Muscle of leg (tissue), 16 donors: ENCODE results near the gene CDC23. TPM values are rescaled to one million over a fixed set of nuclear protein-coding genes. Genes with fewer than 3 reads are reported as not detected.
"Not testable (repeated sequence)": the region's sequence is repeated elsewhere in the genome, so short reads cannot be mapped to it uniquely, and the experiment has no call there.

Source experiments
- DNase-seq: peaks from one replicate; pipeline ENCODE4 v3.0.0; 2013
- H3K27ac ChIP-seq: one replicate; pipeline ENCODE4 v1.5.1; 2013; ENCODE audit warnings: mild to moderate bottlenecking, low read length, control low read depth
- H3K27me3 ChIP-seq: one replicate; pipeline ENCODE4 v1.6.1; 2013; ENCODE audit warnings: low read length; ENCODE audit not compliant: control insufficient read depth, insufficient read depth
- H3K36me3 ChIP-seq: one replicate; pipeline ENCODE4 v1.6.1; 2013; ENCODE audit warnings: low read length; ENCODE audit not compliant: control insufficient read depth, insufficient read depth
- H3K4me1 ChIP-seq: one replicate; pipeline ENCODE4 v1.6.1; 2013; ENCODE audit warnings: low read length; ENCODE audit not compliant: control insufficient read depth, insufficient read depth
- H3K4me3 ChIP-seq: one replicate; pipeline ENCODE4 v1.5.1; 2013; ENCODE audit warnings: low read length, control low read depth
- H3K9me3 ChIP-seq: replicated peaks from 2 replicates; pipeline ENCODE4 v1.6.1; 2013; ENCODE audit warnings: low read depth, low read length; ENCODE audit not compliant: control insufficient read depth
- WGBS: methylation state at CpG from one replicate; pipeline ENCODE4 v1.1.5; 2013; ENCODE audit warnings: missing lambda C conversion rate; ENCODE audit not compliant: insufficient coverage; 5-methylcytosine and 5-hydroxymethylcytosine counted together
- long read RNA-seq, 11 donors: transcript quantifications; one replicate each; lab custom pipeline, GENCODE V29; 2026
- polyA plus RNA-seq, 8 donors: library from polyadenylated mRNA; unstranded; fragments of 120-200 nt; gene quantifications; one replicate each; pipeline versions ENCODE4 v1.2.1 to v1.2.3, GENCODE V29; 2013; ENCODE audit warnings: inconsistent platforms in 1 of 8, low replicate concordance in 1 of 8; ENCODE audit not compliant: insufficient read length in 8 of 8, insufficient read depth in 1 of 8
- total RNA-seq: library from RNA; stranded (reverse); fragments of 120-200 nt; gene quantifications from one replicate; pipeline ENCODE4 v1.2.4, GENCODE V29; 2013

Gene CDC23, protein sequence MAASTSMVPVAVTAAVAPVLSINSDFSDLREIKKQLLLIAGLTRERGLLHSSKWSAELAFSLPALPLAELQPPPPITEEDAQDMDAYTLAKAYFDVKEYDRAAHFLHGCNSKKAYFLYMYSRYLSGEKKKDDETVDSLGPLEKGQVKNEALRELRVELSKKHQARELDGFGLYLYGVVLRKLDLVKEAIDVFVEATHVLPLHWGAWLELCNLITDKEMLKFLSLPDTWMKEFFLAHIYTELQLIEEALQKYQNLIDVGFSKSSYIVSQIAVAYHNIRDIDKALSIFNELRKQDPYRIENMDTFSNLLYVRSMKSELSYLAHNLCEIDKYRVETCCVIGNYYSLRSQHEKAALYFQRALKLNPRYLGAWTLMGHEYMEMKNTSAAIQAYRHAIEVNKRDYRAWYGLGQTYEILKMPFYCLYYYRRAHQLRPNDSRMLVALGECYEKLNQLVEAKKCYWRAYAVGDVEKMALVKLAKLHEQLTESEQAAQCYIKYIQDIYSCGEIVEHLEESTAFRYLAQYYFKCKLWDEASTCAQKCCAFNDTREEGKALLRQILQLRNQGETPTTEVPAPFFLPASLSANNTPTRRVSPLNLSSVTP
- total RNA-seq: 32.8 TPM
- polyA plus RNA-seq: 10 to 100 TPM; 31.1 to 37.6 (median 34.4) TPM
- long read RNA-seq, donor 1, partial matches to known transcripts: 0 of 4 reads
- long read RNA-seq, donor 1, other reads (novel, unspliced or antisense): 0 of 4 reads
- long read RNA-seq, donor 2, partial matches to known transcripts: 0 of 1 reads
- long read RNA-seq, donor 2, other reads (novel, unspliced or antisense): 0 of 1 reads
- long read RNA-seq, donor 3, transcript CDC23-202 (16 exons, 3,155 nt): major isoform, 8 of 13 reads
- long read RNA-seq, donor 3, partial matches to known transcripts: 0 of 13 reads
- long read RNA-seq, donor 3, other reads (novel, unspliced or antisense): 0 of 13 reads
- long read RNA-seq, donor 4, partial matches to known transcripts: 0 of 6 reads
- long read RNA-seq, donor 4, other reads (novel, unspliced or antisense): 0 of 6 reads
- long read RNA-seq, donor 5, transcript CDC23-202 (16 exons, 3,155 nt): major isoform, 23 of 36 reads
- long read RNA-seq, donor 5, transcript CDC23-201 (3 exons, 1,079 nt): minor isoform, 7 of 36 reads
- long read RNA-seq, donor 5, partial matches to known transcripts: 6 of 36 reads
- long read RNA-seq, donor 5, other reads (novel, unspliced or antisense): 0 of 36 reads
- long read RNA-seq, donor 6, transcript CDC23-202 (16 exons, 3,155 nt): major isoform, 9 of 19 reads
- long read RNA-seq, donor 6, transcript CDC23-201 (3 exons, 1,079 nt): minor isoform, 7 of 19 reads
- long read RNA-seq, donor 6, partial matches to known transcripts: 0 of 19 reads
- long read RNA-seq, donor 6, other reads (novel, unspliced or antisense): 0 of 19 reads
- long read RNA-seq, donor 7, transcript CDC23-201 (3 exons, 1,079 nt): minor isoform, 7 of 16 reads
- long read RNA-seq, donor 7, transcript CDC23-202 (16 exons, 3,155 nt): major isoform, 8 of 16 reads
- long read RNA-seq, donor 7, partial matches to known transcripts: 0 of 16 reads
- long read RNA-seq, donor 7, other reads (novel, unspliced or antisense): 0 of 16 reads
- long read RNA-seq, donor 8, partial matches to known transcripts: 0 of 8 reads
- long read RNA-seq, donor 8, other reads (novel, unspliced or antisense): 0 of 8 reads
- long read RNA-seq, donor 9, transcript CDC23-202 (16 exons, 3,155 nt): major isoform, 7 of 10 reads
- long read RNA-seq, donor 9, partial matches to known transcripts: 0 of 10 reads
- long read RNA-seq, donor 9, other reads (novel, unspliced or antisense): 0 of 10 reads
- long read RNA-seq, donor 10, transcript CDC23-202 (16 exons, 3,155 nt): major isoform, 9 of 13 reads
- long read RNA-seq, donor 10, partial matches to known transcripts: 0 of 13 reads
- long read RNA-seq, donor 10, other reads (novel, unspliced or antisense): 0 of 13 reads
- long read RNA-seq, donor 11, transcript CDC23-202 (16 exons, 3,155 nt): major isoform, 8 of 9 reads
- long read RNA-seq, donor 11, partial matches to known transcripts: 0 of 9 reads
- long read RNA-seq, donor 11, other reads (novel, unspliced or antisense): 0 of 9 reads

GRCh38 chr5:138213161-138214029, at the start of gene CDC23:
Gene CDC23 (minus strand): TSS chr5:138213323. CDS start chr5:138213312, 11 bp downstream.
- Histone ChIP-seq H3K4me3 (peak within 1 kb of the TSS; percentile 92), H3K36me3 (peaks cover 7% of the 10 kb centered on the region), H3K4me1 (peaks cover 10% of the 10 kb centered on the region), H3K27ac (peak within 1 kb of the TSS; percentile 90), H3K27me3 (no peaks in the 10 kb centered on the region), H3K9me3 (no peaks in the 10 kb centered on the region)
- DNase-seq: peak; percentile 100
- WGBS: under 1% methylated on average over 29 of the region's 32 CpGs

DNA sequence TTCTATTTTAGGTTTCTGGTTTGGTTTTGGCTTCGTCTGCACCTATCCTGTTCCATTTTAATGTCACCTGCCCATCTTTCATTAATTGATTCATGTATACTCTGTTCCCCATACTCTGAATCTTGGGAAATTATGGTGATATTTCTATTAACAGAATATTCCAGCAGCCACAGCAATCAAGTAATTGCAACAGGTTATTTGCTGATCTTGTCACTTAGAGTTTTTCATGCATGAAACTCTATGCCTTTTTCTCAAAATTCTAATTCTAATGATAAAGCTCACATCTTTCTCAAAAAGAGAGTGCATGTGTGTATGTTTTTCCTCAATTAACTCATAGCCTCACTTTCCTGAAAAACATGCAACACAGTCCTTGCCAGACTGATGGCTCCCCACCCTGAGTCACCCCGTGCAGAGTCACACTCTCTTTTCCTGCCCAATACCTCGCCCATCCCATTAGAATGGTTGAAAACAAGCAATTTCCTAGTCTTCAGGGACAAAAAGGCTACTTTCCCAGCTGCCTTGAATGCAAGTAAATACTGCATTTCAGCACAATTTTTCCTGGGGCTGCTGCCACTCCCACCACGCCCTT, 45.7 kb upstream of the CDC23 start:
- Histone ChIP-seq H3K36me3 (no peaks in the 10 kb centered on the region), H3K27ac (no peak overlapping the region), H3K4me3 (no peak overlapping the region), H3K27me3 (peaks cover 5% of the 10 kb centered on the region), H3K4me1 (no peaks in the 10 kb centered on the region), H3K9me3 (no peaks in the 10 kb centered on the region)
- no peak for DNase-seq
- 48% methylated on average over 3 of the region's 4 CpGs for WGBS

- WGBS: 53% methylated on average over 26 of the region's 29 CpGs
- H3K9me3 ChIP-seq: no peaks in the 10 kb centered on the region
- no peaks in the 10 kb centered on the region for H3K36me3 ChIP-seq
- H3K4me1 ChIP-seq: no peaks in the 10 kb centered on the region
- H3K4me3 ChIP-seq: no peak overlapping the region
- peaks cover 5% of the 10 kb centered on the region for H3K27me3 ChIP-seq
- H3K27ac ChIP-seq: no peak overlapping the region
- DNase-seq: no peak
These were observed 44.5 kb upstream of the CDC23 start for GRCh38 chr5:138257583-138257982.

GRCh38 chr5:138252944-138253343, 39.8 kb upstream of the CDC23 start:
- 64% methylated on average over 3 of the region's 3 CpGs for WGBS

GRCh38 chr5:138247800-138248199, 34.7 kb upstream of the CDC23 start:
- not testable (repeated sequence) for H3K4me3 ChIP-seq, H3K36me3 ChIP-seq, H3K27ac ChIP-seq, DNase-seq, H3K4me1 ChIP-seq, H3K9me3 ChIP-seq
- 100% methylated on average over 1 of the region's 2 CpGs for WGBS
- H3K27me3 ChIP-seq: peaks cover 10% of the 10 kb centered on the region

More at GRCh38 chr5:138252944-138253343, 39.8 kb upstream of the CDC23 start:
- DNase-seq: no peak
- Histone ChIP-seq H3K27me3 (peaks cover 5% of the 10 kb centered on the region), H3K27ac (no peak overlapping the region), H3K4me3 (no peak overlapping the region), H3K36me3 (no peaks in the 10 kb centered on the region), H3K4me1 (no peaks in the 10 kb centered on the region), H3K9me3 (no peaks in the 10 kb centered on the region)

GRCh38 chr5:138246822-138247221, 33.7 kb upstream of the CDC23 start:
- peaks cover 3% of the 10 kb centered on the region for H3K4me1 ChIP-seq
- no peak for DNase-seq

DNA sequence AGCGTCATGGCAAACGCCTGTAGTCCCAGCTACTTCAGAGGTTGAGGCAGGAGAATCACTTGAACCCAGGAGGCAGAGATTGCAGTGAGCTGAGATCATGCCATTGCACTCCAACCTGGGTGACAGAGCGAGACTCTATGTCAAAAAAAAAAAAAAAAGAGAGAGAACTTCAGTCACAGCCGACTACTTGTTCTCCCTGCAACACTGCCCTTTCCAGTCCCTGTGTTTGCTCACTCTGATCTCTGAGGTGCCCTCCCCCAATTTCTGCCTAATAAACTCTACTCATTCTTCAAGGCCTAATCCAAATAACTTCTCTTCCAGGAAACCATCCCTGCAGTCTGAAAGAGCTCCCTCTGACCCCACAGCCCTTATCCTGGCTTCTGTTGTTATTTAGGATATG, 33.2 kb upstream of the CDC23 start:
- no peaks in the 10 kb centered on the region for H3K9me3 ChIP-seq
- WGBS: 75% methylated on average over 2 of the region's 4 CpGs
- H3K27ac ChIP-seq: no peak overlapping the region

More at GRCh38 chr5:138246822-138247221, 33.7 kb upstream of the CDC23 start:
- H3K36me3 ChIP-seq: no peaks in the 10 kb centered on the region
- no peak overlapping the region for H3K27ac ChIP-seq
- no peak overlapping the region for H3K4me3 ChIP-seq
- H3K27me3 ChIP-seq: peaks cover 17% of the 10 kb centered on the region
- no peaks in the 10 kb centered on the region for H3K9me3 ChIP-seq
- 96% methylated on average over 2 of the region's 4 CpGs for WGBS

DNA sequence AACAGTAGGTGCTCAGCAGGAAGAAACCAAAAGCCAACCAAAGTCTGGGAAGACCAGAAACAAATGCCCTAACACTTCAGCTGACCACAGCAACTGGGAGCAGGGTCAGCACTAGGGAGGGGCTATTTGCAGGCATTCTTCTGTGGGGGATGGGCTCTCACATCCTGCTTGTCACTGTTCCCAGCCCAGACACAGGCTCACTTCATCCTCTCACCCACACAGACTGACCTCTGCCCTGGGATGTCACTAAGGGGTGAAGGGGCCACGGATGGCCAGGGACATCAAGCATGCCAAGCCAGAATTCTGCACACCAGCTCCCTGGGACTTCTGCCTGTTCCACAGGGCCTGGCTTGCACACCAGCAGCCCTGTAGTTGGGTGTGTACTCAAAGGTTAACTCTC, 32.6 kb upstream of the CDC23 start:
- Histone ChIP-seq H3K27me3 (peaks cover 25% of the 10 kb centered on the region), H3K4me3 (no peak overlapping the region), H3K4me1 (peaks cover 8% of the 10 kb centered on the region), H3K27ac (no peak overlapping the region), H3K9me3 (no peaks in the 10 kb centered on the region), H3K36me3 (no peaks in the 10 kb centered on the region)
- WGBS: no CpG with 5 or more reads among the region's 1 CpG
- peak; percentile 21 for DNase-seq

More for the DNA sequence above, 33.2 kb upstream of the CDC23 start:
- Histone ChIP-seq H3K27me3 (peaks cover 20% of the 10 kb centered on the region), H3K4me3 (no peak overlapping the region), H3K36me3 (no peaks in the 10 kb centered on the region), H3K4me1 (peaks cover 7% of the 10 kb centered on the region)
- DNase-seq: no peak
